Cardiac muscle cell (in vitro differentiated cells and primary cell): ENCODE data around the gene IL3RA. TPM values are rescaled to one million over a fixed set of nuclear protein-coding genes. Genes with fewer than 3 reads are reported as not detected.
A peak's percentile ranks its signal among the peaks of the same experiment; 100 is the strongest.
"Not testable (repeated sequence)": the region's sequence is repeated elsewhere in the genome, so short reads cannot be mapped to it uniquely, and the experiment has no call there.

ENCODE experiments used
- DNase-seq, 2 donors: peaks; one replicate each; pipeline versions ENCODE4 v3.0.0 to v3.0.0-alpha.2; 2010 to 2017; ENCODE audit warnings: low read depth in 1 of 2, low spot score in 1 of 2
- H3K27ac ChIP-seq: fragments of 200-600 bp; sonication (generic); 2 replicates; pipeline ENCODE4 v1.5.1; 2016
- H3K27me3 ChIP-seq: fragments of 200-600 bp; sonication (generic); 2 replicates; pipeline ENCODE4 v1.6.0; 2016; ENCODE audit warnings: control low read depth
- H3K36me3 ChIP-seq: fragments of 200-600 bp; sonication (generic); 2 replicates; pipeline ENCODE4 v1.5.1; 2016; ENCODE audit warnings: control low read depth
- H3K4me1 ChIP-seq: fragments of 200-600 bp; sonication (generic); 2 replicates; pipeline ENCODE4 v1.8.1; 2017; ENCODE audit warnings: low read depth, mild to moderate bottlenecking, mixed run types
- H3K4me3 ChIP-seq: fragments of 200-600 bp; sonication (generic); 2 replicates; pipeline ENCODE4 v1.5.1; 2016; ENCODE audit warnings: mild to moderate bottlenecking
- H3K9me3 ChIP-seq: fragments of 200-600 bp; sonication (generic); 2 replicates; pipeline ENCODE4 v1.5.1; 2017; ENCODE audit warnings: low read depth, mild to moderate bottlenecking, control low read depth
- CTCF ChIP-seq: IDR thresholded peaks from 2 replicates; pipeline ENCODE4 v1.5.1; 2012; ENCODE audit warnings: low read depth, mild to moderate bottlenecking, low read length
- polyA plus RNA-seq: library from polyadenylated mRNA; unstranded; fragments of >200 nt; fragmentation: Nextera tagmentation; extraction: Ambion mirVana; gene quantifications from 2 replicates; pipeline ENCODE4 v1.2.1, GENCODE V29; 2016
- total RNA-seq: library from RNA; depleted of rRNA; stranded (reverse); fragments of >200 nt; gene quantifications from 2 replicates; pipeline ENCODE4 v1.2.3, GENCODE V29; 2016

IL3RA gene
- total and polyA plus RNA-seq, 2 experiments from 2014 or later = 5.3 TPM; not detected in 1

GRCh38 chrX:1401611-1402430 lies 65.2 kb downstream of the IL3RA start:
- no peak overlapping the region for H3K27ac ChIP-seq
- H3K4me1 ChIP-seq = no peaks in the 10 kb centered on the region
- no peak for TF ChIP-seq CTCF
- no peak for DNase-seq
- H3K36me3 ChIP-seq = peaks cover 17% of the 10 kb centered on the region
- H3K9me3 ChIP-seq = no peaks in the 10 kb centered on the region
- no peak overlapping the region for H3K4me3 ChIP-seq
- no peaks in the 10 kb centered on the region for H3K27me3 ChIP-seq

- H3K4me3 ChIP-seq = no peak overlapping the region
- H3K4me1 ChIP-seq = no peaks in the 10 kb centered on the region
- H3K9me3 ChIP-seq = no peaks in the 10 kb centered on the region
- H3K27me3 ChIP-seq = no peaks in the 10 kb centered on the region
- TF ChIP-seq CTCF = no peak
- no peak for DNase-seq
- H3K27ac ChIP-seq = no peak overlapping the region
- H3K36me3 ChIP-seq = peaks cover 28% of the 10 kb centered on the region
Measured at GRCh38 chrX:1403228-1403627, 66.6 kb downstream of the IL3RA start.

- not testable (repeated sequence) for H3K4me3 ChIP-seq, H3K4me1 ChIP-seq, H3K27ac ChIP-seq, H3K9me3 ChIP-seq, H3K27me3 ChIP-seq, DNase-seq
- H3K36me3 ChIP-seq = peaks cover 28% of the 10 kb centered on the region
Measured at GRCh38 chrX:1403867-1404266, 67.3 kb downstream of the IL3RA start.

- not testable (repeated sequence) for H3K4me3 ChIP-seq, H3K9me3 ChIP-seq, H3K27ac ChIP-seq, H3K4me1 ChIP-seq, DNase-seq, H3K27me3 ChIP-seq
- H3K36me3 ChIP-seq = peaks cover 28% of the 10 kb centered on the region
Measured at GRCh38 chrX:1405769-1406168, 69.2 kb downstream of the IL3RA start.

GRCh38 chrX:1407035-1407434 lies 70.5 kb downstream of the IL3RA start:
- DNase-seq = no peak
- H3K9me3 ChIP-seq = no peaks in the 10 kb centered on the region
- H3K27ac ChIP-seq = no peak overlapping the region
- no peak overlapping the region for H3K4me3 ChIP-seq
- no peak for TF ChIP-seq CTCF
- no peaks in the 10 kb centered on the region for H3K4me1 ChIP-seq
- H3K27me3 ChIP-seq = no peaks in the 10 kb centered on the region
- peaks cover 29% of the 10 kb centered on the region for H3K36me3 ChIP-seq

GRCh38 chrX:1411326-1411725 lies 74.7 kb downstream of the IL3RA start:
- peaks cover 27% of the 10 kb centered on the region for H3K36me3 ChIP-seq
- no peak overlapping the region for H3K4me3 ChIP-seq
- no peaks in the 10 kb centered on the region for H3K4me1 ChIP-seq
- no peak for TF ChIP-seq CTCF
- H3K27me3 ChIP-seq = no peaks in the 10 kb centered on the region
- peak overlapping the region; percentile 35 for H3K27ac ChIP-seq
- DNase-seq = peak in 1 of 2 donors; percentile 18
- no peaks in the 10 kb centered on the region for H3K9me3 ChIP-seq
